Stimulated activated CD4-positive, alpha-beta T cell treated with anti-CD3 and anti-CD28 coated beads, Interleukin-1b, Interleukin-23, amount 100 ng/mL, for 48 hours (primary cell): ENCODE results near the gene ALK.
"Not testable (repeated sequence)": the region's sequence is repeated elsewhere in the genome, so short reads cannot be mapped to it uniquely, and the experiment has no call there.

Experiments
- DNase-seq: peaks from one replicate; pipeline ENCODE4 v3.0.0-alpha.2; 2020

Gene ALK

DNA sequence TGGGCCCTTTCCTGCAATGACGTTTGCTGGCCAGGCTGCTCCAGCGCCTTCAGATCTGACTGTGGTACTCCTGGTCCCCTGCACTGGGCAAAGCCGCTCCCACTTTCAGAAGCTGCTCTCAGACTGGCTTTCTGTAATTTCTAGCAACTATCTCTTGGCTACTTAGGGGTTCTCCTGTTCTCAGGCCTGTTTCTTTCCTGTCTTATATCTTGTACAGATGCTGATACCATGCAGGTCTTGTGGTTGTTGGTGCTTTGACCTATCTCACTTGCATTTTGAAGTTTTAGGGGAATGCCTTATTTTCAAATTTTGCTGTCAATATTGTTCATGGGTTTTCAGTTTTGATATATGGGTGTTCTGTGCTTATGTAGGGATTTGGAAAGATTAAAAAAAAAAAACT lies 660.4 kb downstream of the ALK start:
- DNase-seq: no peak

DNA sequence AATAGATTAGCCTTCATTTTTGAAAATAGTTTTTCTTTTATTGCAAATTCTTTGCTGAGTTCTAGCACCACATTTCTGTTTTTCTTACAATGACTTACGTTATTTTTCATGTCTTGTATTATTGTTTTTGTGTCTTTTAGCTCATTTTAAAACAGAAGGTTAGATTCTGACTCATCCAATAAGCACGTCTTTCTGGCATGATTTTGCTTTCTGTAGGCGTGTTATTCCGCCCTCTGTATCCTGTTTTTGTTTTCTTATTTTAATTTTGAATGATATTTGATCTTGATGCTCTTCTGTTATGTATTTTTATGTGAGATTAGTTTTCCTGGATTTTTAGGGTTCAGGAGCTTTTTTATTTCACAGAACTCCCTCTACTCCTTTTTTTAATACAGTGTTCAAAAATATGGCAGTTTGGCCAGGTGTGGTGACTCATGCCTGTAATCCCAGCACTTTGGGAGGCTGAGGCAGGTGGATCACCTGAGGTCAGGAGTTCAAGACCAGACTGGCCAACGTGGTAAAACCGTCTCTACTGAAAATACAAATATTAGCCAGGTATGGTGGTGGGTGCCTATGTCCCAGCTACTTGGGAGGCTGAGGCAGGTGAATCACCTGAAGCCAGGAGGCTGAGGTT lies 661.1 kb downstream of the ALK start:
- DNase-seq: no peak

DNA sequence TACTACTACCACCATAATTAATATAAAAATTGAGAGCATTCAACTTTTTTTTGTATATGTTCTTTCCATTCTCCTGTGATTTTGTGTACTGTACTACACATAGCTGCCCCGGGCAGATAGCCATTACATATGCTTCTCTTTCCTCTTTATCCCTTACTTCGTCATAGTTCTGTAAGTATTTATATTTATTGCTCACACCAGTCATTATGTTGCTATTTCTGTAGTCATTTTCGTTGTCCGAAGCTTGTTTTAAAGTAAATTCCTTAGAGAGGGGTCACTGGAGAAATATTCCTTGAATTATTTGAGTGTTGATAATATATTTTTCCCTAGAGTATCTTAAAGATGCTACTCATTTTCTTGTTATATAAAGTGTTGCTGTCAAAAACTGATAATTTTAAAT lies 662.2 kb downstream of the ALK start:
- no peak for DNase-seq

GRCh38 chr2:29255004-29255403 lies 666.4 kb downstream of the ALK start:
- no peak for DNase-seq

DNA sequence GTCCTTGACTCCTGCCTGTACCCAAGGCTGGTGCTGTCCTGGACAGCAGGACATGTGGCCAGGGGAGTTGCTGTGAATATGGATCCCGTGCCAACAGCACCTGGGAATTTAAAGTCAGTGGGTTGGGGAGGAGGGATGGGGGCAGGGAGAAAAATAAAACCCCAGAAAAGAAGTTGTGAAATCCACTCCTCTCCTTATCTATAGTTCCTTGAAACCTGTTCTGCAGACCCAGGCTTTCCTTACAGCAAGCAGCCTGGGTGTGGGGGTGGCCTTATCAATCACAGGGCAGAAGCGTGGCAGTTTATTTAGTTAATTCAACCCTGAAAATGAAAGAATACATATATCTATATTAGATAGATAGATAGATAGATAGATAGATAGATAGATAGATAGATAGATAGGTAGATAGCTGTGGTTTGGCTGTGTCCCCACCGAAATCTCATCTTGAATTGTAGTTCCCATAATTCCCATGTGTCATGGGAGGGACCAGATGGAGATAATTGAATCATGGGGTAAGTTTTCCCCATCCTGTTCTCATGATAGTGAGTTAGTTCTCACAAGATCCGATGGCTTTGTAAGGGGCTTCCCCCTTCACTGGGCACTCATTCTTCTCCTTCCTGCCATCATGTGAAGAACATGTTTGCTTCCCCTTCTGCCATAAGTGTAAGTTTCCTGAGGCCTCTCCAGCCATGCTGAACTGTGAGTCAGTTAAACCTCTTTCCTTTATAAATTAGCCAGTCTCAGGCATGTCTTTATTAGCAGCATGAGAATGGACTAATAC lies 667.7 kb downstream of the ALK start:
- DNase-seq: not testable (repeated sequence)

- DNase-seq: no peak
Measured at GRCh38 chr2:29253026-29253425, 668.4 kb downstream of the ALK start.

GRCh38 chr2:29251406-29251805 lies 670.0 kb downstream of the ALK start:
- no peak for DNase-seq

DNA sequence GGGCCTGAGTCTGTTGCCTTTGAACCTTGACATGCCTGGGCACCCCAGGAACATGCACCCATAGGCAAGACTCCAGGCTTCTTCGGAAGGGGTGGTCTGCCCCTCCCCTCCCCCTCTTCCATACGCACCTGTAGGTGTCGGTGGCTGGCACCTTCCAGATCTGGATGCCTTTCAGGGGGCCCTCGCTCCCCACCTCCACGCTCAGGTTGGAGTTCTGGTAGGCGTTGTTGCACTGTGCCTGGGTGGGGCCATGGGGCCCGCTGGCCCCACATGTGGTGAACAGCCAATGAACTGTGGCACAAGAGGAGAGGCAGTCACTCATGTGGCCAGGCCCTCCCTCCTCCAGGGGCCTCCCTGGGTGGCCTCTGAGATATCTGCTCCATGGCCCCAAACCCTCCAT lies 670.4 kb downstream of the ALK start:
- DNase-seq: no peak

GRCh38 chr2:29249666-29250253 lies 671.6 kb downstream of the ALK start:
- DNase-seq: no peak

DNA sequence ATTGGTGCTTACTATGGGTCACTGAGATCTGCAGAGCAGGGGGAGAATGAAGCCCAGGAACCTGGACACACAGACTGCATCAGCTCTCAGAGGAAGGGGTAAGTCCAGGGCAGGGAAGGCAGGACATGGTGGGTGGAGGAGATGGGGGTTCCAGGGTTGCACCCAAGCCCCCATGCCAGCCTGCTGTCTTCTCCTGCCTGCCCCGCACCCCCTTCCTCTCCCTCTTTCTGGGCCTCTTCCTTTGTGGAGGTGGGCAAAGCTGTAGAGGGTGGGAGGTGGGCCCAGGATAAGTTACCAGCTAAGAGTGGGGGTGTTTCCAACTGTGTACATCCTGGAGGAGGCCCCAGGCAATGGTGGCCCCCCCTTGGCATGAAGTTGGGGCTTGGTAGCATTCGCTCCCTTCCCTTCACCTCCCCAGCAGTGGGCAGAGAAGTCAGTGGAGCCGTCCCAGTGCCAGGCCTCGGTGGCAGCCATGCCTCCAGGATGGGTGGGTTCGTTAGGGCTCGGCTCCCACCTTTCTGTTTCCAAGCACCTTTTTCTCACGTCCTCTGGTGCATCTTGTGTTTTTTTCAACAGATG lies 674.0 kb downstream of the ALK start:
- no peak for DNase-seq

DNA sequence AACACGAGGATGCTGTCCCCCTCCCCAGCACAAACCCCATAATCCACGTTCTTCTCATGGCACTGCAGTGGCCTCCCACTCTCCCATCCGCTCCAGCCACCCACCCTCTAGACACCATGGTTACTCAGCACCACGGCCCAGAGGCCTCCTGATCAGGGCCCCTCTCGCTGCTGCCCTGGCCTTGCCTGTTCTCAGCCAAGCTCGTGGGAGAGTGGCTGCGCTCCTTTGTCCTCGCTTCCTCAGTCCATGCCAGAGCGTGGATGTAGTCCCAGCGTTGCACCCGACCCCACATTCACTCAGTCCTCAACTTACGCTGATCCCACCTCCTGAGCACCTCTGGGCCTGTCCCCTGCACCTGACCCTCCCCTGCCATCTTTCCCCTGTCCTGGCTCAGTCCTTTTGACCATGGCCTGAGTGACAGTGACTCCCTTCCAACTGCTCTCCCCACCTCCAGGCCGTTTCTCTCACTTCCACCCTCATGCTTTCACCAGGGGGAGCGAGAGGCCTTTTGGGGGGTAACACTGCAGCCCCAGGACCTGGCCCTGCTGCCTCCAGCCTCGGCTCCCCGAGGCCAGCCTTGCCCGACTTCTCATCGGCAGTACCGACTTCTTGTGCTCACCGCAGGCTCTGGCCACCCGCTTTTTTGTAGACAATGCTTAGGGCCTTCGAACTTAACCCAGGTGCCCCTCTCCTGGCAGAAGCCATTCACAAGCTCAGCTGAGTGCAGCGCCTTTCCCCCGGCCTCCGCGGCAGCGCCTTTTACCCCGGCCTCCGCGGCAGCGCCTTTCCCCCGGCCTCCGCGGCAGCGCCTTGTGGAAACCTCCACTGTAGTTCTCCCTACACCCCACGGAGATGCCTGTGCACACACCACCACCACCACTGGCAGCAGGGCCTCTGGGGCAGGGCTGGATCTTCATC lies 674.7 kb downstream of the ALK start:
- no peak for DNase-seq

DNA sequence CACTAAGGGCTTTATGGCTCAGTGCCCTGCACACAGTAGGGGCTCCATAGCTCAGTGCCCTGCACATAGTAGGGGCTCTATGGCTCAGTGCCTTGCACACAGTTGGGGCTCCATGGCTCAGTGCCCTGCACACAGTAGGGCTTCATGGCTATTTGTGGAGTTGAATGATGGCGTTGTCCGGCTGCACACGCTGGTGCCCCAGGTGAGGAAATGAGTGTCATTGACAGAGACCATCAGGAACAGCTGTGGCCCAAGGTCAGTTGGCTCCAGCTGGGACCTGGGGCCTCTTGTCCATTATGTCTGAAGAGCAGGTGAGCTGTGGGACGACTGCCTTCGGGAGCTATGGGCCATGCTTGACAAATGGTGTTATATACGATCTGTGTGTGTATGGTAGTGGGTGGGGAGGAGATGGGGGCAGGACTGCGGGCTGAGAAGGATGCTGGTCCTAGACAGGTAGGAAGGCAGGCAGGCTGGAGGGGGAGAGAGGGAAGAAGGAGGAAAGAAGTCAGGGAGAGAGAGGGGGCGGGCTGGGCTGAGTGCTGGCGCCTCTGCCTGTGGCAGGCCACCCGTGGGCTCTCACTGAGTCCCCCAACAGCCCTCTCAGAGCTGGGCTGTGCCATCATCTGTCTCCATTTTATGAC lies 675.5 kb downstream of the ALK start:
- no peak for DNase-seq

DNA sequence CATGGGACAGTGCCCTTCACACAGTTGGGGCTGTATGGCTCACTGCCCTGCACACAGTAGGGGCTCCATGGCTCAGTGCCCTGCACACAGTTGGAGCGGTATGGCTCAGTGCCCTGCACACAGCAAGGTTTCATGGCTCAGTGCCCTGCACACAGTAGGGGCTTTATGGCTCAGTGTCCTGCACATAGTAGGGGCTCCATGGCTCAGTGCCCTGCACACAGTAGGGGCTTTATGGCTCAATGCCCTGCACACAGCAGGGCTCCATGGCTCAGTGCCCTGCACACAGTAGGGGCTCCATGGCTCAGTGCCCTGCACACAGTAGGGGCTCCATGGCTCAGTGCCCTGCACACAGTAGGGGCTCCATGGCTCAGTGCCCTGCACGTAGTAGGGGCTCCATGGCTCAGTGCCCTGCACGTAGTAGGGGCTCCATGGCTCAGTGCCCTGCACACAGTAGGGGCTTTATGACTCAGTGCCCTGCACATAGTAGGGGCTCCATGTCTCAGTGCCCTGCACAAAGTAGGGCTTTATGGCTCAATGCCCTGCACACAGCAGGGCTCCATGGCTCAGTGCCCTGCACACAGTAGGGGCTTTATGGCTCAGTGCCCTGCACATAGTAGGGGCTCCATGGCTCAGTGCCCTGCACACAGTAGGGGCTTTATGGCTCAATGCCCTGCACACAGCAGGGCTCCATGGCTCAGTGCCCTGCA lies 676.2 kb downstream of the ALK start:
- not testable (repeated sequence) for DNase-seq

GRCh38 chr2:29242621-29243375 lies 678.6 kb downstream of the ALK start:
- DNase-seq: no peak

GRCh38 chr2:29241955-29242565 lies 679.3 kb downstream of the ALK start:
- no peak for DNase-seq

DNA sequence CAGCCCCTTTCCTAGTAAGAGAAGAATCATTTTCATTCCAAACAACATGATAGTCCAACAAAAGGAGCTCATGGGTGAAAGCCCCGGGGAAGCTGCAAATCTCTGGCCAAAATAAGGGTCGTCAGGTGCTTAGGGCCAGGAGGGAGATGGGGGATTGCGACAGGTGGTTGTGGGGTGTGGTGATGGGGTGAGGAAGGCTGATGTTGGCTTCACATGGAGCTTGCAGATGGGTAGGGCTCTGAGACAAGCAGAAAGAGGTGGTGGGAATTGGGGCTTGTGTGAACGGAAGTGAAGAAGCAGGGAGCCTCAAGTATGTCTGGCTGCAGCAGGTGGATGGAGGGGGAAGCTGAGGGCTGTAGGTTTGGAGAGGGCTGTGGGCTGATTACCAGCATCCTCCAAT lies 680.0 kb downstream of the ALK start:
- DNase-seq: no peak

GRCh38 chr2:29240601-29241000 lies 680.8 kb downstream of the ALK start:
- no peak for DNase-seq

DNA sequence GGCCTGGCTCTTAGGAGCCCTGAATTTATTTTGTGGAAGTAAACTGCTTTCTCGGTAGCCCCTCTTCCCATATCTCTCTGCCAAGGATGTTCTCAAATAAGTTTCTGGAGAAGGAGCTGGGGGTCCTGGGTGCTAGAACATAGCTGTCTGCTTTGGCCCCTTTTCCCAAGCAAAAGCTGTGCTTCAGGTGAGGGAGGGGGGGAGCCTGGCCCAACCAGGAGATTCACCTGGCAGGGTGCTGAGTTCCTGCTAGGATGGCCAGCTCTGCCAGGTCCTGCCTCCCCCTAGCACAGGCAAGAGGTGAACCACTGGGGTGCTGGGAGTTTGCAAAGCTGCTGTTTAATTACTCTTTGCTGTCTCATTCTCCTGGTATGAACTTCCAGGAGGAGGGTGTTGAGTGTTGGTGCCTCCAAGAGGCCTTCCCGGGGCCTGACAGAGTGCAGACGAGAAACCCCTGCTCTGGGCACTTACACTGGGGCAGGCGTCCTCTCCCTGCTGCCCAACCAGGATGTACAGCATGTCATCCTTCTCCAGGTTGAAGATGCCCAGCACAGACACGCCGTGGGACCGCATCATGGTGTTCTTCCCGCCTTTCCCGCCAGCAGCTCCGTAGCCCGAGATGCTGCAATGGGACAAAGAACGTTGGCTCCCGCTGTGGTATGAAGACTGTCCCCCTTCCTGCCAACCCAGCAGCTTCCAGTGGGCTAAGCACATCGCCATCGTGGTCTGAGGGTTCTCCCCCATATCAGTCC lies 682.0 kb downstream of the ALK start:
- DNase-seq: no peak

DNA sequence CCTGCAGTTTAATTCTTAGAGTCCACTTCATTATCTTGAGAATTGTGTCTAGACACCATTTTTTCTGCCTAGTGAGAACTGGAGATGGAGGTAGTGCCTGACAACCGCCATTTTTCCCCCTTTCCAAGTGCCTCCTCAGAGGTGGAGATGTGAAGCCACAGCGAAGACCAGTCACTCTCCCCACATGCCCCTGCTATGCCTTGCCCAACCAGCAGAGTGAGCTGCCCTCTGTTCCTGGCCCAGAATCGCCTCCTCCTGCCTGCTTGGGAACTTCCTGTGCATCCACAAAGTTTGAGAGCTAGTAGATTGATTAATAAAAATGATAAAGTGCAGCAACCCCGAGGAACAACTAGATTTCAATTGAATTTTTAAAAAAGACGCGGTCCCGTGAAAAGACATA lies 682.9 kb downstream of the ALK start:
- DNase-seq: no peak

DNA sequence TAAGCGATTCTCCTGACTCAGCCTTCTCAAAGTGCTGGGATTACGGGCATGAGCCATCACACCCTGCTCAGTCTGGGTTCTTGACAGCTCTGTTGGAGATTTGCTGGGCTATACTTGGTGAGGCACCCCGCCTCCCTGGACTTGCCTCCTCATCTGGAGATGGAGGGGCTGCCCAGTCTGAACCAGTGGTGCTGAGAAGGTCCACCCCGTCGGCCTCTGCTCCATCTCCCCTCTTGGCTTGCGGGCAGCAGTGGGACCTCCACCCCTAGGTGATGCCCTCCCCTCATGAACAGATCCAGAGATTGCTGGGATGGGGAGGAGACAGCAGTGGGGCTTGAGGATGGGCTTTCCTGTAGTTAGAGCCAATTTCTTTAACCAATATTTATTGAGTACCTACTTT lies 685.3 kb downstream of the ALK start:
- DNase-seq: no peak
